Epithelial cell of esophagus (primary cell): ENCODE results near the gene C3orf20.
A peak's percentile ranks its signal among the peaks of the same experiment; 100 is the strongest.
"Not testable (repeated sequence)": the region's sequence is repeated elsewhere in the genome, so short reads cannot be mapped to it uniquely, and the experiment has no call there.

Source experiments
- DNase-seq: peaks from one replicate; pipeline ENCODE4 v3.0.0; 2010; ENCODE audit warnings: low read depth
- H3K4me3 ChIP-seq: 2 replicates; pipeline ENCODE4 v1.5.1; 2011; ENCODE audit warnings: mild to moderate bottlenecking, low read length, control low read depth
- TF ChIP-seq, protein P1 (sequence below): IDR thresholded peaks from 2 replicates; pipeline ENCODE4 v1.5.1; 2011; ENCODE audit warnings: low read depth, mild to moderate bottlenecking, low read length, control low read depth, inconsistent platforms; ENCODE audit not compliant: insufficient read depth; ENCODE audit errors: missing control alignments

C3orf20 gene

DNA sequence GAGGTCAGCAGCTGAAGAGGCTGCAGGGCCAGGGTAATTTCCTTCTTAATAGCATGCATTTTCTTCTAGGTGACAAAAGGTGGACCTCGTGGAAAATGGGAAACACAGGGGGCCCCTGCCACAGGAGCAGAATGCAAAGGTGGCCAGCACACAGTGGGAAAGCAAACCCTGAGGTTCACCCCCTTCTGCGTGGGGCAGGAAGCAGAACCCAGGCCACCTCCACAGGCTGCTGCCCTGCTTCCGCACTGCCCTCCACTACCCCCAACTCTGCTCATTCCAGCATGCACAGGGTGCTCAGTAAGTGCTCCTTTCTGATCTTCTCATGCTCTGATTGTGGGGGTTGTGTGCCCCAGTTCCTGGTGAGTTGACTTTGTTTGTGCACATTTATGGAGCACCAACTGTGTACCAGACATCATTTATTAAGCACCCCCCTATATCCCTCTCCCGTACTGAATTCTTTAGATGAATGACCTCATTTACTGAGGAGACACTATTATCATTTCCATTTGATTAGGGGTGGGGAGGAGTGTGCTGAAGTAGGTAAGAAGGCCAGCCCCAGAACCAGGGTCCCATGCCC lies 131.1 kb downstream of the C3orf20 start:
- TF ChIP-seq, protein P1, sequence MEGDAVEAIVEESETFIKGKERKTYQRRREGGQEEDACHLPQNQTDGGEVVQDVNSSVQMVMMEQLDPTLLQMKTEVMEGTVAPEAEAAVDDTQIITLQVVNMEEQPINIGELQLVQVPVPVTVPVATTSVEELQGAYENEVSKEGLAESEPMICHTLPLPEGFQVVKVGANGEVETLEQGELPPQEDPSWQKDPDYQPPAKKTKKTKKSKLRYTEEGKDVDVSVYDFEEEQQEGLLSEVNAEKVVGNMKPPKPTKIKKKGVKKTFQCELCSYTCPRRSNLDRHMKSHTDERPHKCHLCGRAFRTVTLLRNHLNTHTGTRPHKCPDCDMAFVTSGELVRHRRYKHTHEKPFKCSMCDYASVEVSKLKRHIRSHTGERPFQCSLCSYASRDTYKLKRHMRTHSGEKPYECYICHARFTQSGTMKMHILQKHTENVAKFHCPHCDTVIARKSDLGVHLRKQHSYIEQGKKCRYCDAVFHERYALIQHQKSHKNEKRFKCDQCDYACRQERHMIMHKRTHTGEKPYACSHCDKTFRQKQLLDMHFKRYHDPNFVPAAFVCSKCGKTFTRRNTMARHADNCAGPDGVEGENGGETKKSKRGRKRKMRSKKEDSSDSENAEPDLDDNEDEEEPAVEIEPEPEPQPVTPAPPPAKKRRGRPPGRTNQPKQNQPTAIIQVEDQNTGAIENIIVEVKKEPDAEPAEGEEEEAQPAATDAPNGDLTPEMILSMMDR = no peak
- no peak overlapping the region for H3K4me3 ChIP-seq
- DNase-seq = no peak

GRCh38 chr3:14806641-14807263 lies 131.8 kb downstream of the C3orf20 start:
- peak; percentile 41 for DNase-seq
- H3K4me3 ChIP-seq = no peak overlapping the region
- TF ChIP-seq, protein P1 = no peak

DNA sequence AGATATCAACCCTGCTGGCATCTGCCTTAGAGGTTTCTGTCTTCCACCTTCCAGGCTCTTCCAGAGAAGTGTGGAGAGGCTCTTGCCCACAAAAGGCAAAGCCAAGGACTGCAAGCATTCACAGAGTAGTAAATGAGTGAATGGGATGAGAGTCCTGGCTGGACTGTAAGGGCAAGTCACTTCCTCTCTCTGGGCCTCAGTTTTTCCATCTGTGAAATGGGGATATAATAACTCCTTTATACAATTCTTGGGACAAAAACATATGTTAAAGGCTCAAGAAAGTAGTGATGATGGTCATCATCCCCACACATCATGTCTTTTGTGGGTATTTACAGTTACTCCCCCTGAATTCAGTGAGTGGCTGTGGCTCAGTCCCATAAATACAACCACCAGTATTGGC lies 133.1 kb downstream of the C3orf20 start:
- TF ChIP-seq, protein P1 = no peak
- no peak overlapping the region for H3K4me3 ChIP-seq
- no peak for DNase-seq

DNA sequence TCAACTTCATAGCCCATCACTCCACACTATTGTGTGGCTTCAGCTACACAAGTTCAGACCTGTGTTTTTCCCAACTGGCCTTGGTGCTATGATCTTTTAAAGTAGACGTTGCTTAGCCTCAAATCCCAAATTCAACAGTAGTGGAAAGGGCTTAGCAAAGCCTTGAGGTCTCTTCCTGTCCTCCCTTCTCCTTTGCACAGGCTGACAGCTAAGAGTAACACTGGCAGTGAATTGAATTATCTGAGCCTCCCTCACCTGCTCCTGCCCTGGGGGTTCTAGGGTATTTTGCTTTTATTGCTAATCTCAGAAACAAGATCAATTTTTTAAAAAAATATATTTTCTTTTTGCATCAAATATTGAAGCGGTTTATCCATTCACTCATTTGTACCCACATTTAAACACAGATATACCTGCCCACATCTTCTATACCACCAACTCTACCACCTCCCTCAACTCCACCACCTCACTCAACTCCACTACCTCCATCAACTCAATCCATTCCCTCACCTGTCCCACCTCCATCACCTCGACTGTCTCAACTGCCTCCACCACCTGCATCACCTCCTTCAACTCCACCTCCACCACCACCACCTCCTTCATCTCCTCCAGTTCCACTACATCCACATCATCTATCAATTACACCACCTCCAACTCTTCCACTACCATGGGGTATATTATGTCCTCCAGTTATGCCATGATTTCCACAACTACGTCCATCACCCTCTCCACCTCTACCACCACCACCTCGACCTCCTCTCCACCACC lies 133.7 kb downstream of the C3orf20 start:
- no peak for DNase-seq
- TF ChIP-seq, protein P1 = no peak
- no peak overlapping the region for H3K4me3 ChIP-seq

DNA sequence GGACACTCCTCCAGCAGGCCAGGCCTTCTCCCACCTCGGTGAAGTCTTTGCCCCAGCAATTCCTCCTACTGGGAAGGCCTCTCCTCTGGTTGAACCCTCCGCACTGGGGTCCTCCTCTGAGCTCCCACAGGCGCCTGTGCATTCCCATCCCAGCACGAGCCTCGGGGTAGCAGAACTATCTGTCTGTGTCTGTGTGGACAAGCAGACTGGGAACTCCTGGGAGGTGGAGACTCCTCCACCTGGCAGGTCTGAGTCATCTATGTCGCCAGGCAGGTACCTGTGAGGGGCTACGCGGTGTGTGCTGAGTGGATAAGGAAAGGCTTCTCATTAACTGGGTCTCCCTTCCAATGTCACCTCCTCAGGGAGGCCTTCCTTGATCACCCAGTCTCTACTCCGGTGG lies 134.7 kb downstream of the C3orf20 start:
- H3K4me3 ChIP-seq = not testable (repeated sequence)
- DNase-seq = peak; percentile 19

DNA sequence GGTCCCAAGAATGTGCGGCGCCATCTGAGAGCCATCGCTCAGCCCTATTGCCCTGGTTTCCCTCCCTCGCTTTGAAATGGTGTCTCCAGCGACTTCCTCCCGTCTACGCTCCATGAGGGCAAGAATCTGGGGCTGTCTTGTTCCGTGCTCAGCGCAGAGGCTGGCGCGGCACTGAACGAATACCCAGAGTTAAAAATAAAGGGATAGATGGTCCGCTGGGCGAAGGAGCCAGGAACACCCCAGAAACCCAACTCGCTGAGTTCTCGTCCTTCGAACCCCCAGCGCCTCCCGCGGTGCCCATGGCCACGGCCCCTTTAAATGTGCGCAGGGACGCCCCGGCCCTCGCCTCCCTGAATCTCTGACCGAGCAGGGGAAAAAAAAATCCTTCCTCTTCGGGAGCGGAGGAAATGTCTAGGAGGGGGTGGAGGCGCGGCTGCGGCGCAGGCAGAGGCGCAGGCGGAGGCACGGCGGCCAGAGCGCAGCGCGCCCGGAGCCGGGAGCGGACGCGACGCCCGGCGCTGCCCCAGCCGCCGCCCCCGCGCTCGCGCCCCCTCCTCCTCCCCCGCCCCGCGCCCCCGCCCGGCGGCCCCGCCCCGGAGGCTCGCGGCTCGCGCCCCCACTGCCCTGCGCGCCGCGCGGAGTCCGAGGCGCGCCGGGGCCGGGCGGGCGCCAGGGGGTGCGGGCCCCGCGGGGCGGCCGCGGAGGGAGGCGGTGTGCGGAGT lies 135.3 kb downstream of the C3orf20 start:
- DNase-seq = peak; percentile 17
- TF ChIP-seq, protein P1 = no peak
- H3K4me3 ChIP-seq = no peak overlapping the region
